NT2/D1 (cell line): Measurements from ENCODE around the gene SLC15A4.
A peak's percentile ranks its signal among the peaks of the same experiment; 100 is the strongest.
"Not testable (repeated sequence)": the region's sequence is repeated elsewhere in the genome, so short reads cannot be mapped to it uniquely, and the experiment has no call there.

Source experiments
- DNase-seq: peaks from one replicate; pipeline ENCODE4 v3.0.0-alpha.2; 2011; ENCODE audit warnings: low read depth, low spot score
- H3K27me3 ChIP-seq: 2 replicates; pipeline ENCODE4 v1.6.0; 2011; ENCODE audit warnings: mild to moderate bottlenecking; ENCODE audit not compliant: insufficient read length, insufficient read depth
- H3K36me3 ChIP-seq: 2 replicates; pipeline ENCODE4 v1.6.1; 2011; ENCODE audit warnings: mild to moderate bottlenecking, low read length, mixed read lengths; ENCODE audit not compliant: insufficient read depth, insufficient read length
- H3K4me1 ChIP-seq: 2 replicates; pipeline ENCODE4 v1.5.1; 2011; ENCODE audit not compliant: insufficient read depth, insufficient read length
- H3K4me3 ChIP-seq: 2 replicates; pipeline ENCODE4 v1.5.1; 2011; ENCODE audit warnings: low read depth; ENCODE audit not compliant: insufficient read length
- H3K9ac ChIP-seq: 2 replicates; pipeline ENCODE4 v1.6.0; 2011; ENCODE audit warnings: low read depth; ENCODE audit not compliant: insufficient read length
- H3K9me3 ChIP-seq: 2 replicates; pipeline ENCODE4 v1.5.1; 2011; ENCODE audit warnings: mild to moderate bottlenecking, low read length; ENCODE audit not compliant: insufficient read depth
- SUZ12 ChIP-seq: IDR thresholded peaks from 2 replicates; pipeline ENCODE4 v1.6.1; 2011; ENCODE audit not compliant: insufficient read length, insufficient read depth; ENCODE audit errors: extremely low read depth
- YY1 ChIP-seq: IDR thresholded peaks from 2 replicates; pipeline ENCODE4 v1.6.1; 2011; ENCODE audit not compliant: insufficient read length, insufficient read depth
- ZNF274 ChIP-seq: IDR thresholded peaks from 2 replicates; pipeline ENCODE4 v1.6.1; 2011; ENCODE audit warnings: mild to moderate bottlenecking, low read depth, low read length

Gene SLC15A4

DNA sequence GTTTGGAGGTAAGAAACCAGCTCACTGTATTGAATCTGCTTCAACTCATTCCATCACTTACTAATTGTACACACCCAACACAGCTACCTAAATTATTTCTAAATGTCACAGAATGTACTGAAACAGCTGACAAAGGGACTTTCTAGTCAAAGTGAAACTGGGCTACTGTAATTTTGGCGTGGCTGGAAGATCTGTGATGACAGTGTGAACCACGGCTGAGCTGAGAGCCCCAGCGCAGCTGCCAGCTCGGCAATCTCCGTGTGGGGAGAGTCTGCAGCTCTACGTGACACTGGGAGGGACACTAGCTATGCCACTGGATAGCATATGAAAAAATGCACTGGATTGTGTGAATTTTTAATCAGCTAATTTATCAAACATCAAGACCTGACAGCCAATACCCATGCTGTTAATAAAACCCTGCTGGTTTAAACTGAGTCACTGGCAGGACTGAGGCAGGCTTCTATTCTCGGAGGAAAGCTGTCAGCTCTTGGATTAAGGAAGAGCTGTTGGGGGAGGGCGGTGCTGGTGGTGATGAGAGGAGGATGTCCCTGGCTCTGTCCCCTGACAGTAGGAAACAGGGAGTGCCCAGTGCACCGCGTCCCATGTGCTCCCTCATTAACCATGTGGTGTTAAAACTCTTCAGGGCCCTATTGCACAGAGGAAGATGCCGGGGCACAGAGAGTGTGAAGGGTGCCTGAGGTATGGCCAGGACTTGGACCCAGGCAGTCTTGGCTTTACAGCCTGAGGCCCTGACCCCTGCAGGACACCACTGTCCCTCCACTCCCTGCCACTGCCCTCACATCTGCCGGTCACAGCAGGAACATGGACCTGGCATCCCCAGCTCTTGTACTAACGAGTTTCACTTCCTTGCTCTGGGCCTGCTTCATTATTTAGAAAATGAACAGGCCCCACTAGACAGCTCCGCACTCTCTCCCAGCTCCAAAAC, 13.3 kb downstream of the SLC15A4 start:
- TF ChIP-seq ZNF274 (no peak), YY1 (no peak), SUZ12 (no peak)
- H3K4me1 ChIP-seq: peaks cover 4% of the 10 kb centered on the region
- no peak for DNase-seq
- peaks cover 80% of the 10 kb centered on the region for H3K36me3 ChIP-seq
- H3K27me3 ChIP-seq: no peaks in the 10 kb centered on the region
- no peaks in the 10 kb centered on the region for H3K9me3 ChIP-seq
- no peak overlapping the region for H3K4me3 ChIP-seq
- peak overlapping the region; percentile 5 for H3K9ac ChIP-seq

DNA sequence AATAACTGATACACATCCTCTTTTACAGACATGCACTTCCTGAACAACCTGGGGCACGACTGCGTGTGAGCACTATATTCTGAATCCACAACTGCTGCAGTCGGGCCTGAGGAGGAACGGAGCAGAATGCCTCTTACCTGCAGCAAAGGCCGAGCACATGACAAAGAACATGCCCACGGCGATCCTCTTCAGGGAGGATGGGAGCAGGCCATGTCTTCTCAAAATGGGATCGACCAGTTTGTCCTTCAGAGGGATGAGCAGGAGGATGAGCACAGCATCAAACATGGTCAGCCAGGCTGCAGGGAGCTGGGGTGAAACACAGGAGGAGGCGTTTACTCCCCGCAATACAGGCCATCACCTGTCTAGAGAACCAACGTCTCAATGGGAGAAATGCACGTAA, 15.1 kb downstream of the SLC15A4 start:
- Histone ChIP-seq H3K9me3 (no peaks in the 10 kb centered on the region), H3K4me3 (no peak overlapping the region), H3K27me3 (no peaks in the 10 kb centered on the region), H3K9ac (no peak overlapping the region), H3K36me3 (peaks cover 83% of the 10 kb centered on the region), H3K4me1 (peaks cover 4% of the 10 kb centered on the region)
- no peak for DNase-seq
- TF ChIP-seq SUZ12 (no peak), YY1 (no peak), ZNF274 (no peak)

DNA sequence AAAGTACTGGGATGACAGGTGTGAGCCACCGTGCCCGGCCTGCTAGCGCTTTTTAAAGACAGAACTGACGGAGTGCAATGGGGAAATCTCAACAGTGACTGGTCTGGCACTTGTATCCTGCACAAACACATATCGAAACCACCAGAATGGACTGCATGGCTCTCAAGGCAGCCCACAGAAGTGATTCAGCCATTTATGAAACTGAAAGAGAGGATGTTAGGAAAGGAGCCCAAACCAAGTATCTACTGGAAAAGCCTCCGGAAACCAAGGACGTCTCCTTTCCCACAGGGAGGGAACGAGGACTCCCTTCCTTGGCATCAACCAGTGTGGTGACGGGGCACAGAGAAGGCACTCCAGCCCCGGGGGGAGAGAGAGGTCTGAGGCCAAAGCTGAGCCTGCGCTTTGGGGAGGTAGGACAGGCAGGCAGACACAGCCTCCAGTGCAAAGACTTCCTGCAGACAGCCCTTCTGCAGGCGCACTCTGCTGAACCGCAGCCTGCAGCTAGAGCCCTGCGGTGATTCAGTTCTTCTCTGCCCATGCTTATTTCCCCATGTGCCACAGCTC, 16.5 kb downstream of the SLC15A4 start:
- no peak for DNase-seq
- Histone ChIP-seq H3K4me1 (peaks cover 4% of the 10 kb centered on the region), H3K9ac (no peak overlapping the region), H3K4me3 (no peak overlapping the region), H3K9me3 (no peaks in the 10 kb centered on the region), H3K27me3 (no peaks in the 10 kb centered on the region), H3K36me3 (peaks cover 80% of the 10 kb centered on the region)
- TF ChIP-seq YY1 (no peak), ZNF274 (no peak), SUZ12 (no peak)

DNA sequence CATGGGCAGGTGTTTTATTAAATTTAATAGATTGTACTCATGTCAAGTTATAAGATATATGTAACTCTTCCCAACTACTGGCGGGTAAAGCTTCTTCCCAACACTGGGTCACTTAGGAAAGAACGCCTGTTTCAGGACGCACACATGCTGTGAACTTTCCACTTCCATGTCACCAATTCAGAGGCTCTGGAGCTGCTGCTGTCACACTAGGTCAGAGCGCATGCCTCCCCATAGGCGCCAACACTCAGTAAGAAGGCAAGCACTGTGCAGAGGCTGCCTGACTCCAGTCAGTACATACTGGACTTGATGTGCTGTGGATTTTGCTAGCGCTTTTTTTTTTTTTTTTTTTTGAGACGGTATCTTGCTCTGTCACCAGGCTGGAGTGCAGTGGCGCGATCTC, 17.2 kb downstream of the SLC15A4 start:
- Histone ChIP-seq H3K36me3 (peaks cover 82% of the 10 kb centered on the region), H3K9ac (no peak overlapping the region), H3K4me3 (no peak overlapping the region), H3K9me3 (no peaks in the 10 kb centered on the region), H3K27me3 (no peaks in the 10 kb centered on the region), H3K4me1 (peaks cover 8% of the 10 kb centered on the region)
- TF ChIP-seq YY1 (no peak), ZNF274 (no peak), SUZ12 (no peak)
- no peak for DNase-seq

DNA sequence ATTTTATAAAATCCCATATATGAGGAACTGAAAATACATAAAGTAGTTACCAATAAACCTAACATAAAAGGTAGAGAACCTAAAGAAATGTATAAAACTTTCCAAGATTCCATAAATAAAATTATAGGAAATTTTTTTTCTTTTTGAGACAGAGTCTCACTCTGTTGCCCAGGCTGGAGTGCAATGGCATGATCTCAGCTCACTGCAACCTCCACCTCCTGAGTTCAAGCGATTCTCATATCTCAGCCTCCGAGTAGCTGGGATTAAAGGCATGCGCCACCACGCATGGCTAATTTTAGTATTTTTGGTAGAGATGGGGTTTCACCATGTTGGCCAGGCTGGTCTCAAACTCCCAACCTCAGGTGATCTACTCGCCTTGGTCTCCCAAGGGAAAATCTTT, 18.4 kb downstream of the SLC15A4 start:
- not testable (repeated sequence) for H3K4me1 ChIP-seq, H3K9me3 ChIP-seq, DNase-seq, H3K9ac ChIP-seq, H3K27me3 ChIP-seq, H3K4me3 ChIP-seq
- peaks cover 89% of the 10 kb centered on the region for H3K36me3 ChIP-seq

DNA sequence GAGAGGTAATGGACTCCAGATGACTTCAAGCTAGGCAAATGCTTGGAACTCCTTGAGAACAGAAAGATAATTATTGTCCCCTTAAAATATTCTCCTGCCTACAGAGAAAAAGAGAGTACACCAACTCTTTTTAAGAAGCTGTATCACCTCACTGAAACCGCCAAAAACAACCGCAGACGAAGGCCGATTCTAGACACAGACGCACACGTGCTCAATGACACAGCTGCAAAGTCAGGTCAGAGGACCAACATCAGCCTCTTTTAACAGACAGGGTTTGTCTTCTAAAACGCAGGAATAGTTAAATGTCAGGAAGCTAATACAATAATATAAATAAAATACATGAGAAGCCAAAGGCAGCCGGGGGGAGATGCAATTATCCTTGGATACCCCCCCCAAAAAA, 19.0 kb downstream of the SLC15A4 start:
- TF ChIP-seq YY1 (no peak), ZNF274 (no peak), SUZ12 (no peak)
- Histone ChIP-seq H3K9me3 (no peaks in the 10 kb centered on the region), H3K27me3 (no peaks in the 10 kb centered on the region), H3K4me1 (peaks cover 4% of the 10 kb centered on the region), H3K9ac (no peak overlapping the region), H3K4me3 (no peak overlapping the region), H3K36me3 (peaks cover 89% of the 10 kb centered on the region)
- DNase-seq: no peak

DNA sequence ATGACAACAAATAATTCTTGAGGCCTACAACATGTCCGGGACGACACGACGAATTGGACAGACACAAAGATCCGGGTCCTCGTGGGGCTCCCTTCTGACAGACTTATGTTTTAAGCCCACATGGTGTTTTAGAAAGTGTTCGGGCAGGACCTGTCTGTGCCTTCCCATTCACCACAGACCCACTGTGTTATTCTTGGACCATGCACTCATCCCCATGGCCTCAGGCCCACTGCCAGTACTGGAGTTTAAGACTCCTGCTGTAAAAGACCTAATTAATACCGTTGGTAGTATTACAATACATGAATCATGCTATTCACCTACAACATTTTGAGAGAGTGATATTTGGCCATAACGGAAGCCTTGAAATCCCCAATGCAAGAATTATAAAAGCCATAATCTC, 20.0 kb downstream of the SLC15A4 start:
- Histone ChIP-seq H3K27me3 (no peaks in the 10 kb centered on the region), H3K9ac (no peak overlapping the region), H3K36me3 (peaks cover 89% of the 10 kb centered on the region), H3K4me3 (no peak overlapping the region), H3K4me1 (peaks cover 7% of the 10 kb centered on the region), H3K9me3 (no peaks in the 10 kb centered on the region)
- TF ChIP-seq SUZ12 (no peak), YY1 (no peak), ZNF274 (no peak)
- no peak for DNase-seq
